ENCODE results near the gene SRGAP1. TPM values are rescaled to one million over a fixed set of nuclear protein-coding genes. Genes with fewer than 3 reads are reported as not detected.
"Not testable (repeated sequence)": the region's sequence is repeated elsewhere in the genome, so short reads cannot be mapped to it uniquely, and the experiment has no call there.

Gene SRGAP1
- total and polyA plus RNA-seq, 2 experiments from 2014 or later = 9.2 to 10.8 TPM

DNA sequence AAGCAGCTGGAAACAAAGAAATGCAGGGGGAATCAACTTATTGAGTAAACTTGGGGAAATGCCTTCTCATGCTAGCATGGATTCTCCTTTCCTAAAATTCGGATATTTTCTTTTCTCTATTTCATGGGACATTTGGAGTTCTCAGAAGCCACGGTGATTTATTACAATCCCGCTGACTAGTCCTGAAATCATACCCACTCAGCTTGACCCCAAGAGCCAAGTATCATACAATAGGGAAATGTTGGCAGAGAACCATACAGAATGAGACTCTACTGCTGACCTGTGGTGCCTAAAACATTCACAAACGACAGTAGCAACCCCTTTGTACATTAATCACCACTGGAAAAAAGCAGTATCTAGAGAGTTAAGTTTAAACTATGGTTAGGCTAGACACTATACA is 265.2 kb downstream of the SRGAP1 start:
- Histone ChIP-seq H3K79me2 (no peaks in the 10 kb centered on the region), H3K27ac (no peak overlapping the region), H3K4me2 (no peak overlapping the region), H3K4me1 (ENCODE audit: insufficient read depth) (peaks cover 6% of the 10 kb centered on the region), H3K9me3 (ENCODE audit: low read depth) (no peaks in the 10 kb centered on the region), H3K4me3 (no peak overlapping the region), H3K27me3 (no peaks in the 10 kb centered on the region), H4K20me1 (ENCODE audit: insufficient read depth, poor library complexity, severe bottlenecking) (no peaks in the 10 kb centered on the region), H2AFZ (no peak overlapping the region), H3K9me2 (replicated peaks; ENCODE audit: insufficient read depth) (no peaks in the 10 kb centered on the region), H3K36me3 (replicated peaks; ENCODE audit: insufficient read depth, low read depth) (no peaks in the 10 kb centered on the region)
- no peak for DNase-seq (ENCODE audit: low spot score)
- TF ChIP-seq EZH2 (IDR thresholded peaks at IDR 0.05; ENCODE audit: borderline replicate concordance) (no peak), EZH2phosphoT487 (IDR thresholded peaks at IDR 0.05; ENCODE audit: low read depth, severe bottlenecking, unreplicated experiment) (no peak)
- TF ChIP-seq, protein P1, sequence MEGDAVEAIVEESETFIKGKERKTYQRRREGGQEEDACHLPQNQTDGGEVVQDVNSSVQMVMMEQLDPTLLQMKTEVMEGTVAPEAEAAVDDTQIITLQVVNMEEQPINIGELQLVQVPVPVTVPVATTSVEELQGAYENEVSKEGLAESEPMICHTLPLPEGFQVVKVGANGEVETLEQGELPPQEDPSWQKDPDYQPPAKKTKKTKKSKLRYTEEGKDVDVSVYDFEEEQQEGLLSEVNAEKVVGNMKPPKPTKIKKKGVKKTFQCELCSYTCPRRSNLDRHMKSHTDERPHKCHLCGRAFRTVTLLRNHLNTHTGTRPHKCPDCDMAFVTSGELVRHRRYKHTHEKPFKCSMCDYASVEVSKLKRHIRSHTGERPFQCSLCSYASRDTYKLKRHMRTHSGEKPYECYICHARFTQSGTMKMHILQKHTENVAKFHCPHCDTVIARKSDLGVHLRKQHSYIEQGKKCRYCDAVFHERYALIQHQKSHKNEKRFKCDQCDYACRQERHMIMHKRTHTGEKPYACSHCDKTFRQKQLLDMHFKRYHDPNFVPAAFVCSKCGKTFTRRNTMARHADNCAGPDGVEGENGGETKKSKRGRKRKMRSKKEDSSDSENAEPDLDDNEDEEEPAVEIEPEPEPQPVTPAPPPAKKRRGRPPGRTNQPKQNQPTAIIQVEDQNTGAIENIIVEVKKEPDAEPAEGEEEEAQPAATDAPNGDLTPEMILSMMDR (IDR thresholded peaks at IDR 0.05; ENCODE audit: poor library complexity) = no peak
- WGBS (ENCODE audit: low lambda C conversion rate, missing lambda C conversion rate) = 93% methylated on average over 4 of the region's 4 CpGs

DNA sequence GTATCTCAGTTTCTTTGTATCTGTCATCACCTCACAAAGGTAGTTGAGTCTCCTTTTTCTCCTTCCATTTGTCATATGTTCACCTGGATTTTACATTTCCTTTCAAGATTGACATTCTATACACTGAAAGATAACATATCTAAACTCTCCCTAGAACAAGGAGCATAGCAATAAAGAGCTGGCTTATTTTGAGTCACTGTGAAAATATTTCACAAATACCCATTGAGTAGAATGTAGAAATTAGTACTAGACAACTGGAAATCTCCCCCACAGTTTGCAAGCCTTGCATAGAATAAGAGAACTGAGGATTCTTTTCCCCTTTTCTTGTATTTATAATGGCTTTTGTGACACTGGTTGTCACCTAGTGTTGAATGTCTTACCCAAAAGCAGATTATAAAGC is 266.4 kb downstream of the SRGAP1 start:
- TF ChIP-seq, protein P1 (IDR thresholded peaks at IDR 0.05; ENCODE audit: poor library complexity) = no peak
- no peak for TF ChIP-seq EZH2 (IDR thresholded peaks at IDR 0.05; ENCODE audit: borderline replicate concordance)
- TF ChIP-seq EZH2phosphoT487 (IDR thresholded peaks at IDR 0.05; ENCODE audit: low read depth, severe bottlenecking, unreplicated experiment) = no peak
- no peaks in the 10 kb centered on the region for H3K9me3 ChIP-seq (ENCODE audit: low read depth)
- H3K27ac ChIP-seq = no peak overlapping the region
- H3K4me1 ChIP-seq (ENCODE audit: insufficient read depth) = peaks cover 6% of the 10 kb centered on the region
- no peak overlapping the region for H3K4me3 ChIP-seq
- DNase-seq (ENCODE audit: low spot score) = no peak
- no peak overlapping the region for H2AFZ ChIP-seq
- no peaks in the 10 kb centered on the region for H4K20me1 ChIP-seq (ENCODE audit: insufficient read depth, poor library complexity, severe bottlenecking)
- no peaks in the 10 kb centered on the region for H3K79me2 ChIP-seq
- no peaks in the 10 kb centered on the region for H3K9me2 ChIP-seq (replicated peaks; ENCODE audit: insufficient read depth)
- H3K27me3 ChIP-seq = no peaks in the 10 kb centered on the region
- no peak overlapping the region for H3K4me2 ChIP-seq
- H3K36me3 ChIP-seq (replicated peaks; ENCODE audit: insufficient read depth, low read depth) = no peaks in the 10 kb centered on the region

DNA sequence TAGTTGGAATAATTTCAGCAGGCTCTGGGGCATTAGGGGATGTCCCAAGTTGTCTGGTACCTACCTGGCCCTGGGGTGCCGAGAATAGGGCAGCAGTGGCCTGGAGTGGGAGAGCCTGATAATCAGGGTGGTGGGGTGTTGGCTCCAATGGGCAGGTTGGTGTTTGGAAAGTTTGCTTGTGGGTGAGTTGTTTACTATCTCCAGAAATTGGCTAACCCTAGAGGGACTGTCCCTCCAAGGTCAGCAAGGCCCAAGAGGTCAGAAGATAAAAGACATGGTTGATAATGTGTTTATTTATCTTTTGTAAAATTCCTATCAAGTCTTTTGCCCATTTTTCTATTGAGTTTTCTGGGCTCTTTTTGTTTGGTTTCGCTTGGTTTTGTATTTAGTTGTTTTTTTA is 272.5 kb downstream of the SRGAP1 start:
- no peak overlapping the region for H3K27ac ChIP-seq
- H4K20me1 ChIP-seq (ENCODE audit: insufficient read depth, poor library complexity, severe bottlenecking) = no peaks in the 10 kb centered on the region
- TF ChIP-seq EZH2phosphoT487 (IDR thresholded peaks at IDR 0.05; ENCODE audit: low read depth, severe bottlenecking, unreplicated experiment) (no peak), EZH2 (IDR thresholded peaks at IDR 0.05; ENCODE audit: borderline replicate concordance) (no peak)
- TF ChIP-seq, protein P1 (IDR thresholded peaks at IDR 0.05; ENCODE audit: poor library complexity) = no peak
- no peak overlapping the region for H2AFZ ChIP-seq
- no peaks in the 10 kb centered on the region for H3K4me1 ChIP-seq (ENCODE audit: insufficient read depth)
- 97% methylated on average over 2 of the region's 2 CpGs for WGBS (ENCODE audit: low lambda C conversion rate, missing lambda C conversion rate)
- no peaks in the 10 kb centered on the region for H3K36me3 ChIP-seq (replicated peaks; ENCODE audit: insufficient read depth, low read depth)
- no peaks in the 10 kb centered on the region for H3K27me3 ChIP-seq
- no peak overlapping the region for H3K4me3 ChIP-seq
- H3K79me2 ChIP-seq = no peaks in the 10 kb centered on the region
- no peaks in the 10 kb centered on the region for H3K9me2 ChIP-seq (replicated peaks; ENCODE audit: insufficient read depth)
- H3K9me3 ChIP-seq (ENCODE audit: low read depth) = no peaks in the 10 kb centered on the region
- DNase-seq (ENCODE audit: low spot score) = no peak
- no peak overlapping the region for H3K4me2 ChIP-seq

DNA sequence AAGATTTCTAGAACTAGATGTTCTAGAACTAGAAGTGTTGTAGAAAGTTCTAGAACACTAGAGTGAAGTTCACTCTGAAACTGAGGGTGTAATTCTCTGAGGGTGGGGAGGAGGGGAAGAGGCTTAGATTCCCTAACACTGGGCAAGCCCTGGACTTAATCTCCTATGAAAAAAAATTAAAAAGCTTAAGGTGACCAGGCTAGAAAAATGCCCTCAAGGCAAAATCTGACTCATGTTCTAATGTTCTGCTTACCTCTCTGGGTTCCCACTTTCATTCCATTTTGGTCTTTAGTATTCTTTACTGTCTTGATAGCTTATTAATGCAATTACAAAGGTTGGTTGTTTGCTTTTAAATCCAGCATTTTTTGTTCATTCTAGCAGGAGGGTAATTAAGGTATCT is 276.1 kb downstream of the SRGAP1 start:
- no peaks in the 10 kb centered on the region for H3K36me3 ChIP-seq (replicated peaks; ENCODE audit: insufficient read depth, low read depth)
- no peak overlapping the region for H3K27ac ChIP-seq
- H3K79me2 ChIP-seq = no peaks in the 10 kb centered on the region
- no peaks in the 10 kb centered on the region for H3K4me1 ChIP-seq (ENCODE audit: insufficient read depth)
- no peak for TF ChIP-seq EZH2 (IDR thresholded peaks at IDR 0.05; ENCODE audit: borderline replicate concordance)
- no peak for TF ChIP-seq EZH2phosphoT487 (IDR thresholded peaks at IDR 0.05; ENCODE audit: low read depth, severe bottlenecking, unreplicated experiment)
- TF ChIP-seq, protein P1 (IDR thresholded peaks at IDR 0.05; ENCODE audit: poor library complexity) = no peak
- no peak overlapping the region for H3K4me2 ChIP-seq
- no peaks in the 10 kb centered on the region for H4K20me1 ChIP-seq (ENCODE audit: insufficient read depth, poor library complexity, severe bottlenecking)
- H3K9me3 ChIP-seq (ENCODE audit: low read depth) = no peaks in the 10 kb centered on the region
- no peak overlapping the region for H3K4me3 ChIP-seq
- no peaks in the 10 kb centered on the region for H3K27me3 ChIP-seq
- no peaks in the 10 kb centered on the region for H3K9me2 ChIP-seq (replicated peaks; ENCODE audit: insufficient read depth)
- no peak for DNase-seq (ENCODE audit: low spot score)
- H2AFZ ChIP-seq = no peak overlapping the region

DNA sequence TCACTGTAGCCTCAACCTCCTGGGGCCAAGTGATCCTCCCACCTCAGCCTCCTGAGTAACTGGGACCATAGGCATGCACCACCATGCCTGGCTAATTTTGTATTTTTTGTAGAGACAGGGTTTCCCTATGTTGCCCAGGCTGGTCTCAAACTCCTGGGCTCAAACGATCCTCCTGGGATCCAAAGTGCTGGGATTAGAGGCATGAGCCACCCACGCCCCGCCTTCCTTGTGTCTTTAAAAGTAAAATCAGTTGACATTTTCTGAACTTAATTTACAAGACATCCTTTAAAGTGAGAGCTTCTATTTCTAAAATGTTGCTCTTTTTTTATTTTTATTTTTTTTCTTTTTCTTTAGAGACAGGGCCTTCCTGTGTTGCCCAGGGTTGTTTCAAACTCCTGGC is 276.6 kb downstream of the SRGAP1 start:
- H3K79me2 ChIP-seq; H3K9me2 ChIP-seq (replicated peaks; ENCODE audit: insufficient read depth); H3K4me3 ChIP-seq; H4K20me1 ChIP-seq (ENCODE audit: insufficient read depth, poor library complexity, severe bottlenecking); H3K36me3 ChIP-seq (replicated peaks; ENCODE audit: insufficient read depth, low read depth); H3K4me2 ChIP-seq; H3K27ac ChIP-seq; H3K9me3 ChIP-seq (ENCODE audit: low read depth); H3K4me1 ChIP-seq (ENCODE audit: insufficient read depth); H2AFZ ChIP-seq; H3K27me3 ChIP-seq; DNase-seq (ENCODE audit: low spot score): not testable (repeated sequence)
- 89% methylated on average over 3 of the region's 3 CpGs for WGBS (ENCODE audit: low lambda C conversion rate, missing lambda C conversion rate)
